Tibial artery (tissue), 4 donors: Measurements from ENCODE around the gene TRIM24.

ENCODE experiments used
- DNase-seq, 2 donors: peaks; one replicate each; pipeline ENCODE4 v3.0.0-alpha.2; 2019
- H3K27ac ChIP-seq, 2 donors: fragments of 200-600 bp; sonication (generic) in 1 of 2; 1 replicate in 1 of 2; 2 replicates in 1 of 2; pipeline ENCODE4 v1.5.1; 2018 to 2019; ENCODE audit warnings: mild to moderate bottlenecking in 1 of 2
- H3K27me3 ChIP-seq, 2 donors: fragments of 200-600 bp; sonication (generic) in 1 of 2; one replicate each; pipeline versions ENCODE4 v1.5.1 to v1.6.0; 2016 to 2019
- H3K36me3 ChIP-seq, 3 donors: fragments of 200-600 bp; sonication (generic) in 2 of 3; one replicate each; pipeline ENCODE4 v1.5.1; 2016 to 2019; ENCODE audit warnings: mild to moderate bottlenecking in 2 of 3
- H3K4me1 ChIP-seq, 4 donors: fragments of 200-600 bp; sonication (generic) in 2 of 4; 1 replicate in 3 of 4; 2 replicates in 1 of 4; pipeline ENCODE4 v1.5.1; 2016 to 2019
- H3K4me3 ChIP-seq, 2 donors: fragments of 200-600 bp; sonication (generic) in 1 of 2; 1 replicate in 1 of 2; 2 replicates in 1 of 2; pipeline ENCODE4 v1.5.1; 2018 to 2019; ENCODE audit warnings: mild to moderate bottlenecking in 2 of 2
- H3K9me3 ChIP-seq, 3 donors: fragments of 200-600 bp; sonication (generic) in 1 of 3; one replicate each; pipeline ENCODE4 v1.5.1; 2016 to 2019
- CTCF ChIP-seq, 2 experiments: fragments of 200-600 bp in 1 of 2; fragments of 450-650 bp in 1 of 2; IDR thresholded peaks; one replicate each; pipeline ENCODE4 v1.5.1; 2017 to 2019; ENCODE audit warnings: antibody characterized with exemption in 2 of 2, mild to moderate bottlenecking in 1 of 2, moderate library complexity in 1 of 2
- intact Hi-C: fragments of 100-400 bp; cut with DNase I; formaldehyde crosslinking; loops from one replicate; pipeline ENCODE4 v1.15.0; 2023; ENCODE audit warnings: low total_unique reads

The TRIM24 gene

GRCh38 chr7:138616085-138616484 lies 156.0 kb downstream of the TRIM24 start:
- no peak overlapping the region for H3K27ac ChIP-seq
- H3K36me3 ChIP-seq, result no peaks in the 10 kb centered on the region
- no peak overlapping the region for H3K4me3 ChIP-seq
- intact Hi-C loops, result no loop called here
- H3K9me3 ChIP-seq, result no peaks in the 10 kb centered on the region
- H3K27me3 ChIP-seq, result no peaks in the 10 kb centered on the region
- no peak for DNase-seq
- no peak for TF ChIP-seq CTCF (IDR thresholded peaks at IDR 0.05)
- H3K4me1 ChIP-seq, result no peaks in the 10 kb centered on the region

- Histone ChIP-seq H3K9me3 (no peaks in the 10 kb centered on the region), H3K4me3 (no peak overlapping the region), H3K4me1 (no peaks in the 10 kb centered on the region), H3K27ac (no peak overlapping the region), H3K36me3 (no peaks in the 10 kb centered on the region), H3K27me3 (no peaks in the 10 kb centered on the region)
- no peak for TF ChIP-seq CTCF (IDR thresholded peaks at IDR 0.05)
- intact Hi-C loops, result no loop called here
- no peak for DNase-seq
Measured at GRCh38 chr7:138618506-138618905, 158.4 kb downstream of the TRIM24 start.

- intact Hi-C loops, result no loop called here
- Histone ChIP-seq H3K36me3 (no peaks in the 10 kb centered on the region), H3K27me3 (no peaks in the 10 kb centered on the region), H3K4me3 (no peak overlapping the region), H3K27ac (no peak overlapping the region), H3K9me3 (no peaks in the 10 kb centered on the region), H3K4me1 (no peaks in the 10 kb centered on the region)
- DNase-seq, result no peak
- no peak for TF ChIP-seq CTCF (IDR thresholded peaks at IDR 0.05)
Measured at GRCh38 chr7:138618933-138619332, 158.9 kb downstream of the TRIM24 start.

- Histone ChIP-seq H3K4me1 (no peaks in the 10 kb centered on the region), H3K9me3 (no peaks in the 10 kb centered on the region), H3K36me3 (no peaks in the 10 kb centered on the region), H3K27me3 (no peaks in the 10 kb centered on the region), H3K4me3 (no peak overlapping the region), H3K27ac (no peak overlapping the region)
- no peak for DNase-seq
- TF ChIP-seq CTCF (IDR thresholded peaks at IDR 0.05), result no peak
- intact Hi-C loops, result no loop called here
Measured at GRCh38 chr7:138622841-138623240, 162.8 kb downstream of the TRIM24 start.

- Histone ChIP-seq H3K36me3 (no peaks in the 10 kb centered on the region), H3K4me1 (no peaks in the 10 kb centered on the region), H3K27me3 (no peaks in the 10 kb centered on the region), H3K9me3 (no peaks in the 10 kb centered on the region), H3K4me3 (no peak overlapping the region), H3K27ac (no peak overlapping the region)
- intact Hi-C loops, result no loop called here
- DNase-seq, result no peak
- no peak for TF ChIP-seq CTCF (IDR thresholded peaks at IDR 0.05)
Measured at GRCh38 chr7:138625084-138625848, 165.2 kb downstream of the TRIM24 start.

- no peak overlapping the region for H3K27ac ChIP-seq
- DNase-seq, result no peak
- H3K4me1 ChIP-seq, result no peaks in the 10 kb centered on the region
- H3K9me3 ChIP-seq, result no peaks in the 10 kb centered on the region
- no peaks in the 10 kb centered on the region for H3K27me3 ChIP-seq
- intact Hi-C loops, result no loop called here
- TF ChIP-seq CTCF (IDR thresholded peaks at IDR 0.05), result no peak
- no peaks in the 10 kb centered on the region for H3K36me3 ChIP-seq
- no peak overlapping the region for H3K4me3 ChIP-seq
Measured at GRCh38 chr7:138625849-138626230, 165.8 kb downstream of the TRIM24 start.
